Testis (tissue), 3 donors: Measurements from ENCODE around the gene XPA. TPM values are rescaled to one million over a fixed set of nuclear protein-coding genes. Genes with fewer than 3 reads are reported as not detected.

ENCODE experiments used
- DNase-seq: peaks from one replicate; pipeline ENCODE4 v3.0.0-alpha.2; 2019
- H3K27ac ChIP-seq, 2 donors: fragments of 200-600 bp; sonication (generic); one replicate each; pipeline ENCODE4 v1.5.1; 2019
- H3K27me3 ChIP-seq: fragments of 200-600 bp; sonication (generic); one replicate; pipeline ENCODE4 v1.5.1; 2019
- H3K36me3 ChIP-seq: fragments of 200-600 bp; sonication (generic); one replicate; pipeline ENCODE4 v1.5.1; 2017; ENCODE audit warnings: low read depth; ENCODE audit errors: missing control alignments
- H3K4me1 ChIP-seq: fragments of 200-600 bp; sonication (generic); one replicate; pipeline ENCODE4 v1.5.1; 2019
- H3K4me3 ChIP-seq, 2 donors: fragments of 200-600 bp; sonication (generic); one replicate each; pipeline ENCODE4 v1.5.1; 2017 to 2019
- H3K9me3 ChIP-seq: fragments of 200-600 bp; sonication (generic); one replicate; pipeline ENCODE4 v1.5.1; 2017
- POLR2A ChIP-seq: fragments of 450-650 bp; IDR thresholded peaks from one replicate; pipeline ENCODE4 v1.6.1; 2017; ENCODE audit warnings: antibody characterized with exemption, mild to moderate bottlenecking, moderate library complexity
- WGBS, 2 donors: methylation state at CpG; one replicate each; pipeline ENCODE4 v1.1.5; 2018; 5-methylcytosine and 5-hydroxymethylcytosine counted together
- intact Hi-C: fragments of 100-400 bp; cut with DNase I; formaldehyde crosslinking; loops from one replicate; pipeline ENCODE4 v1.15.1; 2023; ENCODE audit warnings: low total_unique reads
- polyA plus RNA-seq: library from polyadenylated mRNA; stranded (reverse); fragments of 350-450 nt; fragmentation: Illumina TruSeq; extraction: RNeasy Lipid Tissue Mini Kit (QIAGEN cat#74804); gene quantifications from one replicate; pipeline ENCODE4 v1.2.3, GENCODE V29; 2014; ENCODE audit warnings: low read depth, low replicate concordance; ENCODE audit not compliant: insufficient read depth
- total RNA-seq, 2 donors: library from RNA; depleted of rRNA; stranded (reverse); fragments of >200 nt; gene quantifications; one replicate each; pipeline ENCODE4 v1.2.3, GENCODE V29; 2016
- TF ChIP-seq, protein P1 (sequence below), 3 experiments: fragments of 450-650 bp in 2 of 3; fragments of 200-600 bp in 1 of 3; sonication (generic) in 1 of 3; IDR thresholded peaks; one replicate each; pipeline ENCODE4 v1.5.1; 2016 to 2019; ENCODE audit warnings: antibody characterized with exemption in 3 of 3, mild to moderate bottlenecking in 2 of 3, moderate library complexity in 1 of 3

The XPA gene
- total and polyA plus RNA-seq, 3 donors from 2014 or later = 7.3 to 10.6 (median 10.6) TPM

DNA sequence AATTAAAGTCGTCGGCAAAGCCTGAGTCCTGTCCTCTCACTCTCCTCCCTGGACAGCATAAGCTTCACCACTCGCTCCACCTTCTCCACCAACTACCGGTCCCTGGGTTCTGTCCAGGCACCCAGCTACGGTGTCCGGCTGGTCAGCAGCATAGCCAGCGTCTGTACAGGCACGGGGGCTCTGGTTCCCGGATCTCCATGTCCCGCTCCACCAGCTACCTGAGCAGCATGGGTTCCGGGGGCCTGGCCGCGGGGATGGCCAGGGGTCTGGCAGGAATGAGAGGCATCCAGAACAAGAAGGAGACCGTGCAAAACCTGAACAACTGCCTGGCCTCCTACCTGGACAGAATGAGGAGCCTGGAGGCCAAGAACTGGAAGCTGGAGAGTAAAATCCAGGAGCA, 1.7 kb upstream of the XPA start:
- TF ChIP-seq POLR2A = no peak
- TF ChIP-seq, protein P1, sequence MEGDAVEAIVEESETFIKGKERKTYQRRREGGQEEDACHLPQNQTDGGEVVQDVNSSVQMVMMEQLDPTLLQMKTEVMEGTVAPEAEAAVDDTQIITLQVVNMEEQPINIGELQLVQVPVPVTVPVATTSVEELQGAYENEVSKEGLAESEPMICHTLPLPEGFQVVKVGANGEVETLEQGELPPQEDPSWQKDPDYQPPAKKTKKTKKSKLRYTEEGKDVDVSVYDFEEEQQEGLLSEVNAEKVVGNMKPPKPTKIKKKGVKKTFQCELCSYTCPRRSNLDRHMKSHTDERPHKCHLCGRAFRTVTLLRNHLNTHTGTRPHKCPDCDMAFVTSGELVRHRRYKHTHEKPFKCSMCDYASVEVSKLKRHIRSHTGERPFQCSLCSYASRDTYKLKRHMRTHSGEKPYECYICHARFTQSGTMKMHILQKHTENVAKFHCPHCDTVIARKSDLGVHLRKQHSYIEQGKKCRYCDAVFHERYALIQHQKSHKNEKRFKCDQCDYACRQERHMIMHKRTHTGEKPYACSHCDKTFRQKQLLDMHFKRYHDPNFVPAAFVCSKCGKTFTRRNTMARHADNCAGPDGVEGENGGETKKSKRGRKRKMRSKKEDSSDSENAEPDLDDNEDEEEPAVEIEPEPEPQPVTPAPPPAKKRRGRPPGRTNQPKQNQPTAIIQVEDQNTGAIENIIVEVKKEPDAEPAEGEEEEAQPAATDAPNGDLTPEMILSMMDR (IDR thresholded peaks at IDR 0.05) = no peak
- no peaks in the 10 kb centered on the region for H3K9me3 ChIP-seq
- H3K4me3 ChIP-seq = no peak overlapping the region
- H3K27ac ChIP-seq = no peak overlapping the region
- H3K4me1 ChIP-seq = peaks cover 13% of the 10 kb centered on the region
- H3K27me3 ChIP-seq = no peaks in the 10 kb centered on the region
- intact Hi-C loops = loop anchor here (10.0 kb wide), 1 partner anchor 64 kb away; the partner anchor contains the start of genes NCBP1 and TSTD2
- 86 to 96% methylated on average over 11 to 14 of the region's 14 CpGs for WGBS, 2 donors
- no peaks in the 10 kb centered on the region for H3K36me3 ChIP-seq
- DNase-seq = no peak

DNA sequence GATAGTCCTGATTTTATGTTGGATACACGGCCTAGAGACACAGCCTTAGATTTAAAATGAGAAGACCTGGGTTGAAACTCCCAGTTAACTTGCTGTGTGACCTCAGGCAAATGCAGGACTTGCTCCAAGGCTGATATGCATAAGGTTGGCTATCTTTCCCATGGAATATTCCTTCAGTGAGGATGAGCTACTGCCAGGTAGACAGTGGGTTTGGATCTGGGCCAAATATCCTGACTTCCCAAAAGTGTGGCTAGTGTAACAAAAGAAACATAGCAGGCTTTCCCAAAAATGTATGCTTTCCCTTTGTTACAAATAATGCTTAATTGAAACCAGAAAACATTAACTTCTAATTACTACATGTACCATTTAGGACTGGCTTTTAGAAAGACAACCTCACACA, 697 bp upstream of the XPA start:
- Histone ChIP-seq H3K27ac (peak overlapping the region; percentile 86 to 93), H3K36me3 (no peaks in the 10 kb centered on the region), H3K4me1 (peaks cover 13% of the 10 kb centered on the region), H3K9me3 (no peaks in the 10 kb centered on the region), H3K4me3 (peak overlapping the region in 1 of 2 donors; percentile 69), H3K27me3 (no peaks in the 10 kb centered on the region)
- no peak for DNase-seq
- intact Hi-C loops = loop anchor here (10.0 kb wide), 1 partner anchor 63 kb away; the partner anchor contains the start of genes NCBP1 and TSTD2
- TF ChIP-seq POLR2A = no peak
- TF ChIP-seq, protein P1 (IDR thresholded peaks at IDR 0.05) = no peak
- 14 to 36% methylated on average over 1 of the region's 1 CpG for WGBS, 2 donors

DNA sequence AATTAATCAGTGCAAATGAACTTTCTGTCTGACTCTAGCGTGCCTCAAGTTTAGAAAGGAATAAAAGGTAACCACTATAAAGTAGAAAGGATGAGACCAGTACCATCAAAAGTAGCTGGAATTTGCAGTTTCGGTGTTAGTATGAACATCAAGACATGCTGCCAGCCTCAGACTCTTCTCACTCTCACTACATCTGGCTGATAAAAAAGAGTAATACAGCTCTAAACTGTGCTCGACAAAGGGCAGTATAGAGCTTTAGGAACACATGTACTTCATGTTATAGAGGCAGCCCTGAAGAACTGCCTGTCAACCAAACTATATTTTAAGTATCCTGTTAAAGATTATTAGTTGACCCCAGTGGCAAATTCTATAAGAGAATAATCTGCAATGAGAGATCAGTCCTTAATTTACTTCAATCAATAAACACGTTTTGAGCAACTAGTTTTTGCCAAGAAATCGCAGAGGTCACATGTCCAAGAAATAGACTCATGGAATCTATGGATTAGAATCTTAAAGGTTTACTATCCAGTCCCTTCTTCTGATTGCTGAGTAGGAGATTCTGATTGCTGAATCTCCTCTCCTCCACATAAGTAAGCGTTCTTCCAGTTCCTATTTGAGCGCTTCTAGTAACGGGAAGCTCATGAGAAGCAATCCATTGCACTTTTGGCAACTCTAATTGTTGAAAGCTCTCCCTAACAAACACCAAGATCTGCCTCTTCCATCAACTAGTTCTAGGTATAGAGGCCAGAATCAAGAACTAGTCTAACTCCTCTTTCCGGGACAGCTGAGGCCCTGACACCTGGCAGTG, 941 bp downstream of the XPA start:
- Histone ChIP-seq H3K27ac (peak overlapping the region; percentile 86 to 93), H3K4me1 (peaks cover 13% of the 10 kb centered on the region), H3K4me3 (peak overlapping the region; percentile 69 to 81), H3K36me3 (no peaks in the 10 kb centered on the region), H3K9me3 (no peaks in the 10 kb centered on the region), H3K27me3 (no peaks in the 10 kb centered on the region)
- TF ChIP-seq, protein P1 (IDR thresholded peaks at IDR 0.05) = no peak
- TF ChIP-seq POLR2A = no peak
- no peak for DNase-seq
- WGBS, 2 donors = 8 to 15% methylated on average over 9 of the region's 9 CpGs
- intact Hi-C loops = loop anchor here (10.0 kb wide), 1 partner anchor 61 kb away; the partner anchor contains the start of genes NCBP1 and TSTD2

DNA sequence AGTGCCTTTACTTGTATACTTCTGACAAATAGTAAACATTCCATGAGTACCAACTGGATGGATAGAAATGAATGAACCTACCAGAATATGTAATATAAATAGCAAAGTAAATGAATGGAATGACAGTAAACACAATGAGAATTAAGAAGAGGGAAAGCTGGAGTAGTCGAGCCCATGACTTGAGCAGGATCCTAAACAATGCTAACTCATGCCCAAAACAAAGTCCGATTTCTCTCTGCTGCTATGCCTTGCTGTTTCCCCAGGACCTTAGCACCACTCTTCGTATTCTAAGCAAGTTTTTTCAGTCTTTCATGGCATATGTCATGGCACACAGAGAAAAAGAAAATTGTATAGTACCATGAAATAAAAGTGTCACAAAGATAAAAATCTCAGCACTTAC, 1.8 kb downstream of the XPA start:
- Histone ChIP-seq H3K4me1 (peaks cover 13% of the 10 kb centered on the region), H3K27me3 (no peaks in the 10 kb centered on the region), H3K9me3 (no peaks in the 10 kb centered on the region), H3K4me3 (no peak overlapping the region), H3K27ac (no peak overlapping the region), H3K36me3 (no peaks in the 10 kb centered on the region)
- DNase-seq = no peak
- intact Hi-C loops = loop anchor here (10.0 kb wide), 1 partner anchor 61 kb away; the partner anchor contains the start of genes NCBP1 and TSTD2
- TF ChIP-seq, protein P1 (IDR thresholded peaks at IDR 0.05) = no peak
- TF ChIP-seq POLR2A = no peak
- 49 to 56% methylated on average over 3 of the region's 3 CpGs for WGBS, 2 donors
